Skeletal muscle tissue (tissue), 4 donors: ENCODE data around the gene CALD1. TPM values are rescaled to one million over a fixed set of nuclear protein-coding genes. Genes with fewer than 3 reads are reported as not detected.

Source experiments
- H3K27ac ChIP-seq: one replicate; pipeline ENCODE4 v1.7.0; 2013; ENCODE audit warnings: mild to moderate bottlenecking, low read depth, low read length, inconsistent platforms
- H3K27me3 ChIP-seq, 3 donors: one replicate each; pipeline ENCODE4 v1.7.0; 2013; ENCODE audit warnings: low read length in 3 of 3; ENCODE audit not compliant: control insufficient read depth in 3 of 3, insufficient read depth in 3 of 3
- H3K36me3 ChIP-seq, 3 donors: one replicate each; pipeline ENCODE4 v1.7.0; 2013; ENCODE audit warnings: low read length in 3 of 3; ENCODE audit not compliant: control insufficient read depth in 3 of 3, insufficient read depth in 3 of 3
- H3K4me1 ChIP-seq, 3 donors: one replicate each; pipeline ENCODE4 v1.7.0; 2013; ENCODE audit warnings: low read length in 3 of 3, mild to moderate bottlenecking in 3 of 3; ENCODE audit not compliant: control insufficient read depth in 3 of 3, insufficient read depth in 3 of 3
- H3K4me3 ChIP-seq, 3 donors: one replicate each; pipeline ENCODE4 v1.7.0; 2013; ENCODE audit warnings: low read length in 3 of 3
- H3K9ac ChIP-seq, 3 donors: one replicate each; pipeline ENCODE4 v1.7.0; 2013; ENCODE audit warnings: low read length in 3 of 3, mild to moderate bottlenecking in 3 of 3, moderate library complexity in 2 of 3, low read depth in 1 of 3
- H3K9me3 ChIP-seq, 3 donors: one replicate each; pipeline ENCODE4 v1.7.0; 2013; ENCODE audit warnings: low read length in 3 of 3; ENCODE audit not compliant: control insufficient read depth in 3 of 3
- total RNA-seq: library from RNA; depleted of rRNA; stranded (reverse); fragments of >200 nt; gene quantifications from one replicate; pipeline ENCODE4 v1.2.3, GENCODE V29; 2014
- donor health status: Osteomylitis.

The CALD1 gene
- total RNA-seq, 1 donor from 2014 or later = 89.8 TPM

- no peaks in the 10 kb centered on the region for H3K36me3 ChIP-seq
- H3K27ac ChIP-seq = no peak overlapping the region
- H3K4me3 ChIP-seq = no peak overlapping the region
- H3K9ac ChIP-seq = no peak overlapping the region
- peaks cover 0 to 3% (median 0%) of the 10 kb centered on the region in 3 donors for H3K9me3 ChIP-seq
- peaks cover 5 to 15% (median 13%) of the 10 kb centered on the region in 3 donors for H3K4me1 ChIP-seq
- no peaks in the 10 kb centered on the region for H3K27me3 ChIP-seq
Measured at GRCh38 chr7:134894928-134895327, 115.5 kb downstream of the CALD1 start.

- H3K9ac ChIP-seq = no peak overlapping the region
- H3K4me3 ChIP-seq = no peak overlapping the region
Measured at GRCh38 chr7:134896073-134896472, 116.6 kb downstream of the CALD1 start.

GRCh38 chr7:134897936-134898335 lies 118.5 kb downstream of the CALD1 start:
- Histone ChIP-seq H3K36me3 (no peaks in the 10 kb centered on the region), H3K9ac (no peak overlapping the region), H3K4me3 (no peak overlapping the region), H3K4me1 (peaks cover 0 to 14% (median 2%) of the 10 kb centered on the region in 3 donors), H3K27ac (no peak overlapping the region), H3K27me3 (no peaks in the 10 kb centered on the region), H3K9me3 (peaks cover 0 to 3% (median 0%) of the 10 kb centered on the region in 3 donors)

More at GRCh38 chr7:134896073-134896472, 116.6 kb downstream of the CALD1 start:
- peaks cover 2 to 17% (median 4%) of the 10 kb centered on the region in 3 donors for H3K4me1 ChIP-seq
- no peaks in the 10 kb centered on the region for H3K27me3 ChIP-seq
- H3K27ac ChIP-seq = no peak overlapping the region
- H3K36me3 ChIP-seq = no peaks in the 10 kb centered on the region
- peaks cover 0 to 3% (median 0%) of the 10 kb centered on the region in 3 donors for H3K9me3 ChIP-seq

- no peak overlapping the region for H3K27ac ChIP-seq
Measured at GRCh38 chr7:134899729-134900128, 120.3 kb downstream of the CALD1 start.

DNA sequence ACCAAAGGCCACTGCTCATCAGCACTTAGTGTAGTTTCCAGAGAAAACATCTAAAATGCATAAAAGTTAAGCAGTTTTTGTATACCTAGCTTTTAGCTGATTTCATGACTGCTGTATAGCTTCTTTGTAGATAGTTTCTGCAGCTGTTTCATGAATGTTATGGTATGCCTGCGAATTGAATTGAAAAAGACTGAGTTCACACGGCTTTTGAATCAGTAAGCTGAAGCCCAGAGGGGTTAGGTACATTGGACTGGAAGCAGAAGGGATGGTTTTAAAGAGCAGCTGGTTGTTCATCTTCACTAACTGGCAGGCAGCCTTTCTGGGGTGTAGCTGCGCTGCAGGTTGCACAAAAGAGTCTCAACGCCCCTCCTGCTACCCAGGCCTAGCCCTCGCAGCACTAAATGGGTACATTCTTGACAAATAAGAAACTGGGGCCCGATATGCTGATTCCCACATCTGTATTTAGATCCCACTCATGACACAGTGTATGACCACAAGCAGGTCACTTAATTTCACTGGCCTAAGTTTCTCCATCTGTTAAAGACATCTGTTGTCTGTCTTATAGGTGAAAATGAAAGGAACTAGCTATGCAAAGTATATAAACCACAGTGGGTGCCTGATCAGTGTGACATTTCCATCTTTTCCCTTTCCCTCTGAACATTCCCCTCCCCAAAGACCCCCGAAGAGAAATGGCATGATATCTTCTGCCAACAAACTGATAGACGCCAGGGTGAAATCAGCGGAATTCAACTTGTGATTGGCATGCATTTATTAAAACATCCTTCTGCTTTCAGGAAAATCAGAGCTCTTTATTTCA lies 120.9 kb downstream of the CALD1 start:
- no peaks in the 10 kb centered on the region for H3K36me3 ChIP-seq
- H3K9ac ChIP-seq = no peak overlapping the region
- no peaks in the 10 kb centered on the region for H3K27me3 ChIP-seq
- H3K9me3 ChIP-seq = peaks cover 0 to 3% (median 0%) of the 10 kb centered on the region in 3 donors
- no peak overlapping the region for H3K4me3 ChIP-seq
- no peak overlapping the region for H3K27ac ChIP-seq
- peaks cover 0 to 11% (median 2%) of the 10 kb centered on the region in 3 donors for H3K4me1 ChIP-seq

More at GRCh38 chr7:134899729-134900128, 120.3 kb downstream of the CALD1 start:
- Histone ChIP-seq H3K4me1 (peaks cover 0 to 11% (median 2%) of the 10 kb centered on the region in 3 donors), H3K4me3 (no peak overlapping the region), H3K9ac (no peak overlapping the region), H3K36me3 (no peaks in the 10 kb centered on the region), H3K9me3 (peaks cover 0 to 3% (median 0%) of the 10 kb centered on the region in 3 donors), H3K27me3 (no peaks in the 10 kb centered on the region)

- H3K27me3 ChIP-seq = no peaks in the 10 kb centered on the region
- H3K27ac ChIP-seq = no peak overlapping the region
- H3K36me3 ChIP-seq = no peaks in the 10 kb centered on the region
- peaks cover 0 to 15% (median 2%) of the 10 kb centered on the region in 3 donors for H3K4me1 ChIP-seq
- H3K4me3 ChIP-seq = no peak overlapping the region
- H3K9ac ChIP-seq = no peak overlapping the region
- H3K9me3 ChIP-seq = no peaks in the 10 kb centered on the region
Measured at GRCh38 chr7:134901389-134902020, 122.1 kb downstream of the CALD1 start.

DNA sequence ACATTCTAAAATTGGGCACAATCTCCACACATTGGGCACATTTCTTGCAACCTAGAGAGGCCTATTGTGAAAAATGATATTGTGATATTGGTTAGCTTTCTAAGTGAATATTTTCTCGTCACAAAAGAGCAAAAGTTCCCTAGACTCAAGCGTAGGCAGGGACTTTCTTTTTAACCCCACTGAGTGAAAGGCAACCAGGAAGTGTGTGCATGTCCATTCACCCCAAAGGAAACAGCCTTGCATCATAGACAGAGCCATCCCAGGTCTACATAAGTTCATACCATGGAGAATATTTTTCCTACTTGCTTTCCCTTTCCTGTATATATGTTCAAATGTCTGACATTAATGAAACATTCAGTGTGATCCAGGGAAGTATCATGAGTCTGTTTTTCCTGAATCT lies 122.6 kb downstream of the CALD1 start:
- Histone ChIP-seq H3K36me3 (no peaks in the 10 kb centered on the region), H3K4me3 (no peak overlapping the region), H3K27me3 (no peaks in the 10 kb centered on the region), H3K4me1 (peaks cover 0 to 20% (median 2%) of the 10 kb centered on the region in 3 donors), H3K27ac (no peak overlapping the region), H3K9ac (no peak overlapping the region), H3K9me3 (no peaks in the 10 kb centered on the region)

- Histone ChIP-seq H3K27ac (no peak overlapping the region), H3K4me3 (no peak overlapping the region), H3K27me3 (no peaks in the 10 kb centered on the region), H3K36me3 (no peaks in the 10 kb centered on the region), H3K4me1 (peaks cover 0 to 22% (median 2%) of the 10 kb centered on the region in 3 donors), H3K9me3 (no peaks in the 10 kb centered on the region), H3K9ac (no peak overlapping the region)
Measured at GRCh38 chr7:134903073-134903790, 123.8 kb downstream of the CALD1 start.

DNA sequence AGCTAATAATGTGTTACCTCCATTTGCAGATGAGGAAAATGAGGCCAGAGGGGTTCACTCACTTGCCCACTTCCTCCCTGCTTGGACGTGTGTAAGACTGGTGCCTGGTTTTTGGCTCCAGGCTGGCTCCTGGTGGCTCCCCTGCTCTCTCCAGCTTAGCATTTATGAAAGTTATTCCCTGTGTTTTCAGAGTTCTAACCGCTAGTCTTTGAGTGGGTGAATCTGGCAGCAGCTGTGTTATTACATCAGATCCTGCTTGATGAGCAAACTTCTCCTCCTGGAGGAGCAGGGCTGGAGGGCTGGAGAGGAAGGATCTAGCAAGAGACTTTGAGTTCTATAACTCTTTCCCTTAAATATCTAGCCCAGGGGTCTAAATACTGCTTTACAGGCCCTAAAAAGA lies 125.9 kb downstream of the CALD1 start:
- no peaks in the 10 kb centered on the region for H3K9me3 ChIP-seq
- peak overlapping the region in 1 of 3 donors; percentile 34 for H3K4me3 ChIP-seq
- no peaks in the 10 kb centered on the region for H3K36me3 ChIP-seq
- no peaks in the 10 kb centered on the region for H3K27me3 ChIP-seq
- no peak overlapping the region for H3K9ac ChIP-seq
- peaks cover 0 to 18% (median 0%) of the 10 kb centered on the region in 3 donors for H3K4me1 ChIP-seq
- H3K27ac ChIP-seq = peak overlapping the region; percentile 20
